ENCODE data around the gene ARL4D.

DNA sequence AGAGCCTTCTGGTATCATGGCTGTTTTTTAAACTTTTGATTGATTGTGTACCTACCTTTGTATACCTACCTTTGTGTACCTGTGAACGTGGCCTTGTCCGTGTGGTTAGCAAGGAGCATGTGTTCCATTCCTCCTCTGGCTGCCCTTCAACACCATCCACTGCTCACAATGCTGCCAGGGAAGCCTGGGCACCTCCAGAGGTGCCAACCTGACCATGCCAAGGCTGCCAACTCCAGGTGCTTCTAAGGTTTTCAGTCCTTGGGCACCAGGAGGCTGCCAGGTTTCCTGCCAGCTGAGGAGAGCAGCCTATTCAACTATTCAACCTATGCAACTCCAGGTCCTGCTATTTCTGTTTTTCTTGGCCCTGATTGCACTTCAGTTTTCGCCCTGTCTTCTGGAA is 17.6 kb upstream of the ARL4D start:
- TF ChIP-seq, protein P1, sequence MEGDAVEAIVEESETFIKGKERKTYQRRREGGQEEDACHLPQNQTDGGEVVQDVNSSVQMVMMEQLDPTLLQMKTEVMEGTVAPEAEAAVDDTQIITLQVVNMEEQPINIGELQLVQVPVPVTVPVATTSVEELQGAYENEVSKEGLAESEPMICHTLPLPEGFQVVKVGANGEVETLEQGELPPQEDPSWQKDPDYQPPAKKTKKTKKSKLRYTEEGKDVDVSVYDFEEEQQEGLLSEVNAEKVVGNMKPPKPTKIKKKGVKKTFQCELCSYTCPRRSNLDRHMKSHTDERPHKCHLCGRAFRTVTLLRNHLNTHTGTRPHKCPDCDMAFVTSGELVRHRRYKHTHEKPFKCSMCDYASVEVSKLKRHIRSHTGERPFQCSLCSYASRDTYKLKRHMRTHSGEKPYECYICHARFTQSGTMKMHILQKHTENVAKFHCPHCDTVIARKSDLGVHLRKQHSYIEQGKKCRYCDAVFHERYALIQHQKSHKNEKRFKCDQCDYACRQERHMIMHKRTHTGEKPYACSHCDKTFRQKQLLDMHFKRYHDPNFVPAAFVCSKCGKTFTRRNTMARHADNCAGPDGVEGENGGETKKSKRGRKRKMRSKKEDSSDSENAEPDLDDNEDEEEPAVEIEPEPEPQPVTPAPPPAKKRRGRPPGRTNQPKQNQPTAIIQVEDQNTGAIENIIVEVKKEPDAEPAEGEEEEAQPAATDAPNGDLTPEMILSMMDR (IDR thresholded peaks at IDR 0.05) = no peak
- TF ChIP-seq POLR2AphosphoS5 (IDR thresholded peaks at IDR 0.05; ENCODE audit: low read depth, low read length) = no peak
- TF ChIP-seq, protein P2, sequence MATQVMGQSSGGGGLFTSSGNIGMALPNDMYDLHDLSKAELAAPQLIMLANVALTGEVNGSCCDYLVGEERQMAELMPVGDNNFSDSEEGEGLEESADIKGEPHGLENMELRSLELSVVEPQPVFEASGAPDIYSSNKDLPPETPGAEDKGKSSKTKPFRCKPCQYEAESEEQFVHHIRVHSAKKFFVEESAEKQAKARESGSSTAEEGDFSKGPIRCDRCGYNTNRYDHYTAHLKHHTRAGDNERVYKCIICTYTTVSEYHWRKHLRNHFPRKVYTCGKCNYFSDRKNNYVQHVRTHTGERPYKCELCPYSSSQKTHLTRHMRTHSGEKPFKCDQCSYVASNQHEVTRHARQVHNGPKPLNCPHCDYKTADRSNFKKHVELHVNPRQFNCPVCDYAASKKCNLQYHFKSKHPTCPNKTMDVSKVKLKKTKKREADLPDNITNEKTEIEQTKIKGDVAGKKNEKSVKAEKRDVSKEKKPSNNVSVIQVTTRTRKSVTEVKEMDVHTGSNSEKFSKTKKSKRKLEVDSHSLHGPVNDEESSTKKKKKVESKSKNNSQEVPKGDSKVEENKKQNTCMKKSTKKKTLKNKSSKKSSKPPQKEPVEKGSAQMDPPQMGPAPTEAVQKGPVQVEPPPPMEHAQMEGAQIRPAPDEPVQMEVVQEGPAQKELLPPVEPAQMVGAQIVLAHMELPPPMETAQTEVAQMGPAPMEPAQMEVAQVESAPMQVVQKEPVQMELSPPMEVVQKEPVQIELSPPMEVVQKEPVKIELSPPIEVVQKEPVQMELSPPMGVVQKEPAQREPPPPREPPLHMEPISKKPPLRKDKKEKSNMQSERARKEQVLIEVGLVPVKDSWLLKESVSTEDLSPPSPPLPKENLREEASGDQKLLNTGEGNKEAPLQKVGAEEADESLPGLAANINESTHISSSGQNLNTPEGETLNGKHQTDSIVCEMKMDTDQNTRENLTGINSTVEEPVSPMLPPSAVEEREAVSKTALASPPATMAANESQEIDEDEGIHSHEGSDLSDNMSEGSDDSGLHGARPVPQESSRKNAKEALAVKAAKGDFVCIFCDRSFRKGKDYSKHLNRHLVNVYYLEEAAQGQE (IDR thresholded peaks at IDR 0.05; ENCODE audit: insufficient read depth in 1 of 2, low read depth in 2 of 2, low read length in 1 of 2) = no peak

Data from Panc1 (cell line).